Measurements from ENCODE around the gene SLC6A1.

GRCh38 chr3:10982782-10983181, 9.8 kb upstream of the SLC6A1 start:
- TF ChIP-seq POLR2A (IDR thresholded peaks at IDR 0.05; ENCODE audit: low read depth, low read length) (no peak), POLR2AphosphoS5 (IDR thresholded peaks at IDR 0.05; ENCODE audit: low read depth, low read length) (no peak)

All from GM12892 (cell line).